Stimulated activated CD8-positive, alpha-beta memory T cell treated with anti-CD3 and anti-CD28 coated beads, Interleukin-15, amount 100 ng/mL, for 4 hours (primary cell): ENCODE results near the gene TDRD12.
"Not testable (repeated sequence)": the region's sequence is repeated elsewhere in the genome, so short reads cannot be mapped to it uniquely, and the experiment has no call there.

Experiments
- DNase-seq, 2 donors: peaks; one replicate each; pipeline ENCODE4 v3.0.0-alpha.2; 2020; ENCODE audit warnings: low read depth in 2 of 2

The TDRD12 gene

DNA sequence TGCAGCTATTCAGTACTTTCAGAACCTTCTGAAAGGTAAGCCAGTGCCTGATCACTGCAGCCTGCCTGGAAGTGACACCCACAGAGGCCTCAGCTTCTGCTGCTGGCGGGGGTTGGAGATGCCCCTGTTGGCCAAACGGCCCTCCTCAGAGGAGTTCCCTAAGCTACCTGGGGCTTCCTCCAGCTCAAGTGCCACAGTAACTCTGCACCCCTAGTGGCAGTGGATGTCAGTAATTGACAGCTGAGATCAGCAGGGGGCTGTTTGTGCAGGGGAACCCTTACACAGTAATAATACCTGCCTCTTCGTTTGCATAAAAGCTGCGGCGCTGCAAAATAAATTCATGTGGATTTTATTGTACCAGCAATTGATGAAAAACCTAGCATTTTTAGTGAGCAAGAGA is 28.9 kb downstream of the TDRD12 start:
- DNase-seq: no peak

- DNase-seq: no peak
These were observed 29.4 kb downstream of the TDRD12 start for GRCh38 chr19:32748948-32749347.

GRCh38 chr19:32749361-32749760 is 29.8 kb downstream of the TDRD12 start:
- no peak for DNase-seq

DNA sequence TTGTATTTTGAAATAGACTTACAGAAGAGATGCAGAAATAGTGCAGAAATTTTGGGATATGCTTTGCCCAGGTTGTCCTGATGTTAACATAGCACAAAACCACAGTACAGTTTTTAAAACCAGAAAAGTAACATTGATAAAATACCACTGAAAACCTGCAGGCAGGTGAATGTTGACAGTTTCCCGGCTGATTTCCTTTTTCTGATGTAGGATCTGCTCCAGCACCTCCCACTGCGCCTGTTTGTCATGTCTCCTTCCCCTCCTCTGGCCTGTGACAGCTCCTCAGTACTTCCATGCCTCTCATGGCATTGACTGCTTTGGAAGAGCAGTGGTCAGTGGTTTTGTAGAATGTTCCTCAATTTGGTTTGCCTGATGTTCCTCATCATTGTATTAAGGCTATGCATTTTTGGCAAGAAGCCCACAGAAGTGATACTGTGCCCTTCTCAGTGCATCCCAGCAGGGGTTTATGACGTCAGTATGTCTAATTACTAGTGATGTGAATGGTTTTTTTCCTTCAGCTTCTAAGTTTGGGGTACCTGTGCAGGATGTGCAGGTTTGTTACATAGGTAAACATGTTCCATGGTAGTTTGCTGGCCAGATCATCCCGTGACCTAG is 31.0 kb downstream of the TDRD12 start:
- no peak for DNase-seq

GRCh38 chr19:32751066-32751465 is 31.5 kb downstream of the TDRD12 start:
- no peak for DNase-seq

GRCh38 chr19:32757189-32757588 is 37.6 kb downstream of the TDRD12 start:
- DNase-seq: no peak

- DNase-seq: not testable (repeated sequence)
These were observed 45.8 kb downstream of the TDRD12 start for GRCh38 chr19:32765365-32765764.

DNA sequence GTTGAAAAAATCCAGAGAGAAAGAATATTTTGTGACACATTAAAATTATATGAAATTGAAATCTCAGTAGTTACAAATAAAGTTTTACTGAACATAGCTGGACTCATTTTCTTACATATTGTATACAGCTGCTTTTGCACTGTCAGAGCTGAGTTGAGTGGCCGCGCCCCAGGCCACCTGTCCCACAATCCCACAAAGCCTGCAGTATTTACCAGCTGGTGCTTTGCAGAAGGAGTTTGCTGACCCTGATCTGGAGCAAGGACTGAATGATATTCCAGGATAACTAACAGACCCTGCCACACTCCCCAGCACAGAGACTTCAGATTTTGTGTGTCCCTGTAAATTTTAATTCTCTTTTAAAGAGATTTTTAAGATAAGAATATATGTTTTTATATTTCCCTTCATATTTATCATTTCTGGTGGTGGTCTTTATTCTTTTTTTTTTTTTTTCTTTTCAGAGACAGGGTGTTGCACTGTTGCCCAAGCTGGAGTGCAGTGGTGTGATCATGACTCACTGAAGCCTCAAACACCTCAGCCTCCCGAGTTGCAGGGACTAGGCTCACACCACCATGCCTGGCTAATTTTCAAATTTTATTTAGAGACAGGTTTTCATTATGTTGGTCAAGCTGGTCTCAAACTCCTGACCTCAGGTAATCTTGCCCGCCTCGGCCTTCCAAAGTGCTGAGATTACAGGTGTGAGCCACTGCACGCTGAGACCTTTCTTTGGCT is 48.5 kb downstream of the TDRD12 start:
- DNase-seq: no peak

DNA sequence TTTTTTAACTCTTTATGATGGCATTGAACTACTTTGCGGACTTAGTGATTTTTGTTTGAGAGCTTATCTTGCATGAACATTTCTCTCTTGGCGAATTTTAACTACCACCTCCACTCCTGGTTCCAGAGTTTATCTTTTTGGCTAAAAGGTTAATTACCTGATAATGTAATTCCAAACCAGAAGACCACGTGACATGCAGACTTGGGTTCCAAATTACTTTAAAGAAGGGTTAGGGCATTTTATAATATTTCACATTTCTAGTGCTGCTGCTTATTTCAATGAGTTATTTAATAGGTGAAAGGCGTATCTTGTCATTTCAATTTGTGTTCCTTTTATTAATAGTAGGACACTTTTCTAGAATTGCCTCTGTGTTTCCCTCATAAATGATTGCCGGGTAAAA is 52.0 kb downstream of the TDRD12 start:
- DNase-seq: no peak

GRCh38 chr19:32773126-32773525 is 53.6 kb downstream of the TDRD12 start:
- DNase-seq: no peak

- no peak for DNase-seq
These were observed 59.5 kb downstream of the TDRD12 start for GRCh38 chr19:32779082-32779481.

- no peak for DNase-seq
These were observed 61.7 kb downstream of the TDRD12 start for GRCh38 chr19:32781280-32781679.

DNA sequence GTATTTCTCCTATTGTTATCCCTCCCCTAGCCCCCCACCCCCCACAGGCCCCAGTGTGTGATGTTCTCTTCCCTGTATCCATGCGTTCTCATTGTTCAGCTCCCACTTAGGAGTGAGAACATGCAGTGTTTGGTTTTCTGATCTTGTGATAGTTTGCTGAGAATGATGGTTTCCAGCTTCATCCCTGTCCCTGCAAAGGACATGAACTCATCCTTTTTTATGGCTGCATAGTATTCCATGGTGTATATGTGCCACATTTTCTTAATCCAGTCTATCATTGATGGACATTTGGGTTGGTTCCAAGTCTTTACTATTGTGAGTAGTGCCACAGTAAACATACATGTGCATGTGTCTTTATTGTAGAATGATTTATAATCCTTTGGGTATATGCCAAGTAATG is 62.5 kb downstream of the TDRD12 start:
- DNase-seq: not testable (repeated sequence)

- DNase-seq: not testable (repeated sequence)
These were observed 67.7 kb downstream of the TDRD12 start for GRCh38 chr19:32787161-32787813.

DNA sequence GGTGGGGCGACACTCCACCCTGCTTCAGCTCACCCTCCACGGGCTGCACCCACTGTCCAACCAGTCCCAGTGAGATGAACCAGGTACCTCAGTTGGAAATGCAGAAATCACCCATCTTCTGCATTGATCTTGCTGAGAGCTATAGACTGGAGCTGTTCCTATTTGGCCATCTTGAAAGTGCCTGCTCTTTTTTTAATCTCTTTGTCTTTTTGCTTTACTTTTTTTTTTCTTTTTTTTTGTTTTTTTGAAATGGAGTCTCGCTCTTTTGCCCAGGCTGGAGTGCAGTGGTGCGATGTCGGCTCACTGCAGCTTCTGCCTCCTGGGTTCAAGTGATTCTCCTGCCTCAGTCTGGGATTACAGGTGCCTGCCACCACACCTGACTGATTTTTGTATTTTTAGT is 68.3 kb downstream of the TDRD12 start:
- not testable (repeated sequence) for DNase-seq

GRCh38 chr19:32789429-32789828 is 69.9 kb downstream of the TDRD12 start:
- DNase-seq: no peak

GRCh38 chr19:32798201-32798600 is 78.6 kb downstream of the TDRD12 start:
- DNase-seq: no peak

DNA sequence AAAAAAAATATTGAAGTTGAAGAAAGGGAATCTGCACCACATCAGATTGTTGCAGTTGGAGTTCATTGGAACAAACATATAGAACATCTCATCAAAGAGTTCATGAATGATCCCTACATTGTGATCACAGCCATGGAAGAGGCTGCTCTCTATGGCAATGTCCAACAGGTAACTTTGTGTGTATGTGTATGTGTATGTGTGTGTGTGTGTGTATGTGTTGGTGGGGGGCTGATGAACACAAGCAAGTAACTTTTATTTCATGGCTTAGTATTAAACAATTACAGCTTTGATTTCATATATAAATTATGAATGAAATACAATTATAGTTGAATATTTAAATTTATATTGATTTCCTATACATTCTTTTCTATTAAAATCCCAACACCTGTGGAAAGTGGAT is 80.6 kb downstream of the TDRD12 start:
- DNase-seq: no peak

DNA sequence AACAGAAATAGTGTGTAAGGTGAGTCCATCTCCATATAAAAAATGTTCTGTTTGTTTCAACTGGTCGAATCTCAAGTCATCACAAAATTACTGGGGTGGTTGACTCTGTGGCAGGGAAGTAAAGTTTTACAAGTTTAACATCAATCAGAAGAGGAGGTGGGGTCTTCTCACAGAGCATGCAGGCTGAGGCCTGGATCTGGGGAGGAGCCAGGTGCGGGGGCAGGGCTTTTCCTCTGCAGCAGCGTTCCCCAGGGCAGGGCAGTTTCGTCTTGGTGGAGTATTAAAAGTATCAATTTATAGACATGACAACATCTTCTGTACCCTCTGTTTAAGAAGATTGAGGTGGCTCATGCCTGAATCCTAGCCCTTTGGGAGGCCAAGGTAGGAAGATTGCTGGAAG is 81.2 kb downstream of the TDRD12 start:
- no peak for DNase-seq

GRCh38 chr19:32802840-32803239 is 83.3 kb downstream of the TDRD12 start:
- DNase-seq: no peak

GRCh38 chr19:32808236-32808635 is 88.7 kb downstream of the TDRD12 start:
- DNase-seq: no peak

- no peak for DNase-seq
These were observed 89.7 kb downstream of the TDRD12 start for GRCh38 chr19:32809254-32809653.

GRCh38 chr19:32809754-32810153 is 90.2 kb downstream of the TDRD12 start:
- no peak for DNase-seq
